ENCODE data around the gene NT5C3B. TPM values are rescaled to one million over a fixed set of nuclear protein-coding genes. Genes with fewer than 3 reads are reported as not detected.

Gene NT5C3B
- total RNA-seq, 1 experiment from 2014 or later, result 78.8 TPM

DNA sequence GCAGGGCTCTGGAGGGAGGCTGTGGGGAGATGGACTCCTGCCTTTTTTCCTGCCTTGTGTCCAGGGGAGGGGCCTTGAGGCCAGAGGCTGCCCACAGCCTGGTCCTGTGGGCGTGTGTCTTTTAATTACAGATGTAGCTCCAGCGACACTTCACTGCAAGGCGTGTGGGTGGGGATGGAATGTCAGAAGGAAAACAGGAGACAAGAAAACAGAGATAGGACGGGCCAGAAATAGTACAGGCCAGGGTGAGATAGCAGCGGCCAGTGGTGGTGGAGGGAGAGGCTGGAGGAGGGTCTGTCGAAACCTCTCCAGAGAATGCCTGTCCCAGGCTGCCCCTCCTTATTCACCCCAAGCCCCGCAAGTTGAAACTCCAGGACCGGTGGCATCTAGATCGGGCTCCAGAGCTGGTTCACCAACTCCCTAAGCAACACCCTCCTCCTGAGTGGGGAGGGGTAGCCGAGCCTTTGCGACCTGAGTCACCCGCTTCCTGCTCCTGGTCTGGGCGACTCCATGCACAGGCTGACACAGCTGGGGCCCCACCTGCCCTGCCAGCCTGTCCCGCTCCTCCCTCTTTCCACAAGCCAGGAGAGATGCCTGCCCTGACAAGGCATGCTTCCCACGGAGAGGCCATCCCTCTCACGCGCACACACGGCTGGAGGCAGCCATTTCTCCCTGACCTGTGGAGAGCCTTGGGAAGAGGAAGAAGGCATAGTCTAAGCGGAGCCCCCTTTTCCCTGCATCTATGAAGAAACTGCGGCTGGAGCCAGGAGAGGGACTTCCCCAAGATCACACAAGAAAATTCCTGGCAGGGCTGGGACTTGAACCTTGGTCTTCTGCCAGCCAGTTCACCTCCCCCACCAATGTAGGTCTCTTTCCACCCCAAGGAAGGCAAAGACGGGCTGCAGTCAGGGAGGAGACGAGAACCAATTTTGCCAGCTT lies 42.9 kb downstream of the NT5C3B start:
- Histone ChIP-seq H3K4me2 (ENCODE audit: low read length) (peak overlapping the region; percentile 77), H3K4me3 (ENCODE audit: low read length) (peak overlapping the region; percentile 38; the same call in 1 of the 2 replicates), H3K4me1 (ENCODE audit: insufficient read depth, low read length) (peaks cover 32% of the 10 kb centered on the region), H3K9me3 (ENCODE audit: low read length) (no peaks in the 10 kb centered on the region), H3F3A (ENCODE audit: low read length, unreplicated experiment) (no peaks in the 10 kb centered on the region), H4K20me1 (ENCODE audit: low read length) (no peaks in the 10 kb centered on the region), H2AFZ (ENCODE audit: low read length) (peak overlapping the region; percentile 39), H3K27ac (ENCODE audit: low read length) (peak overlapping the region; percentile 95), H3K9me2 (replicated peaks; ENCODE audit: low read length) (no peaks in the 10 kb centered on the region), H3K27me3 (ENCODE audit: low read length) (no peaks in the 10 kb centered on the region), H3K9ac (ENCODE audit: low read length) (peak overlapping the region; percentile 60), H3K36me3 (ENCODE audit: low read depth, low read length) (no peaks in the 10 kb centered on the region), H3K79me2 (ENCODE audit: low read length) (no peaks in the 10 kb centered on the region)
- no peak for TF ChIP-seq EZH2phosphoT487 (IDR thresholded peaks at IDR 0.05; ENCODE audit: borderline replicate concordance, low read length)
- no peak for TF ChIP-seq EZH2 (IDR thresholded peaks at IDR 0.05; ENCODE audit: low read length, unreplicated experiment)
- TF ChIP-seq, protein P1, sequence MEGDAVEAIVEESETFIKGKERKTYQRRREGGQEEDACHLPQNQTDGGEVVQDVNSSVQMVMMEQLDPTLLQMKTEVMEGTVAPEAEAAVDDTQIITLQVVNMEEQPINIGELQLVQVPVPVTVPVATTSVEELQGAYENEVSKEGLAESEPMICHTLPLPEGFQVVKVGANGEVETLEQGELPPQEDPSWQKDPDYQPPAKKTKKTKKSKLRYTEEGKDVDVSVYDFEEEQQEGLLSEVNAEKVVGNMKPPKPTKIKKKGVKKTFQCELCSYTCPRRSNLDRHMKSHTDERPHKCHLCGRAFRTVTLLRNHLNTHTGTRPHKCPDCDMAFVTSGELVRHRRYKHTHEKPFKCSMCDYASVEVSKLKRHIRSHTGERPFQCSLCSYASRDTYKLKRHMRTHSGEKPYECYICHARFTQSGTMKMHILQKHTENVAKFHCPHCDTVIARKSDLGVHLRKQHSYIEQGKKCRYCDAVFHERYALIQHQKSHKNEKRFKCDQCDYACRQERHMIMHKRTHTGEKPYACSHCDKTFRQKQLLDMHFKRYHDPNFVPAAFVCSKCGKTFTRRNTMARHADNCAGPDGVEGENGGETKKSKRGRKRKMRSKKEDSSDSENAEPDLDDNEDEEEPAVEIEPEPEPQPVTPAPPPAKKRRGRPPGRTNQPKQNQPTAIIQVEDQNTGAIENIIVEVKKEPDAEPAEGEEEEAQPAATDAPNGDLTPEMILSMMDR (conservative IDR thresholded peaks at IDR 0.05; ENCODE audit: low read depth, low read length), result no peak
- ChIA-PET POLR2A (ENCODE audit: unreplicated experiment) (no interaction called here), CTCF (interaction anchor here (1.0 kb wide), 1 partner anchor 16 kb away, joined by 4 read pairs; no protein-coding TSS in a partner anchor)
- peak; percentile 86 for DNase-seq
- TSS peak; percentile 91 for BruUV-seq (replicated peaks)
- intact Hi-C loops (cut with micrococcal nuclease), result no loop called here
- ATAC-seq, result peak; percentile 96

GRCh38 chr17:41787021-41787418 lies 49.0 kb downstream of the NT5C3B start:
- H3K36me3 ChIP-seq (ENCODE audit: low read depth, low read length), result no peaks in the 10 kb centered on the region
- H3K27ac ChIP-seq (ENCODE audit: low read length), result peak overlapping the region; percentile 67
- ChIA-PET CTCF (interaction anchor here (0.7 to 1.8 kb wide), 5 partner anchors 9 to 1834 kb away, joined by 3 to 15 read pairs (median 6); no protein-coding TSS in a partner anchor), POLR2A (ENCODE audit: unreplicated experiment) (interaction anchor here (0.6 to 2.0 kb wide), 6 partner anchors 9 to 99 kb away, joined by 3 to 26 read pairs (median 6); no protein-coding TSS in a partner anchor)
- H3K9ac ChIP-seq (ENCODE audit: low read length), result 0 out of 2 replicates have a peak overlapping the region, but pooled peaks have one; percentile 32
- peaks cover 23% of the 10 kb centered on the region for H3K4me1 ChIP-seq (ENCODE audit: insufficient read depth, low read length)
- no TSS peak for BruUV-seq (replicated peaks)
- no peak for TF ChIP-seq EZH2phosphoT487 (IDR thresholded peaks at IDR 0.05; ENCODE audit: borderline replicate concordance, low read length)
- TF ChIP-seq EZH2 (IDR thresholded peaks at IDR 0.05; ENCODE audit: low read length, unreplicated experiment), result no peak
- TF ChIP-seq, protein P1 (conservative IDR thresholded peaks at IDR 0.05; ENCODE audit: low read depth, low read length), result no peak
- H4K20me1 ChIP-seq (ENCODE audit: low read length), result peaks cover 32% of the 10 kb centered on the region
- H3K9me2 ChIP-seq (replicated peaks; ENCODE audit: low read length), result no peaks in the 10 kb centered on the region
- peak overlapping the region; percentile 72 for H3K4me2 ChIP-seq (ENCODE audit: low read length)
- H3K4me3 ChIP-seq (ENCODE audit: low read length), result 0 out of 2 replicates have a peak overlapping the region, but pooled peaks have one; percentile 18
- no peaks in the 10 kb centered on the region for H3K9me3 ChIP-seq (ENCODE audit: low read length)
- no peaks in the 10 kb centered on the region for H3F3A ChIP-seq (ENCODE audit: low read length, unreplicated experiment)
- intact Hi-C loops (cut with micrococcal nuclease), result no loop called here
- H3K79me2 ChIP-seq (ENCODE audit: low read length), result peaks cover 42% of the 10 kb centered on the region
- no peak overlapping the region for H2AFZ ChIP-seq (ENCODE audit: low read length)
- ATAC-seq, result no peak
- DNase-seq, result no peak
- H3K27me3 ChIP-seq (ENCODE audit: low read length), result no peaks in the 10 kb centered on the region
